Middle frontal gyrus (tissue), 1 donor: ENCODE data around the gene ARFGAP3.

ENCODE experiments used
- DNase-seq: peaks from one replicate; pipeline ENCODE4 v3.0.0-alpha.2; 2015; ENCODE audit warnings: low spot score; ENCODE audit errors: extremely low spot score

The ARFGAP3 gene

GRCh38 chr22:42862045-42862734 lies 5.1 kb upstream of the ARFGAP3 start:
- DNase-seq = no peak

GRCh38 chr22:42860968-42861367 lies 3.9 kb upstream of the ARFGAP3 start:
- no peak for DNase-seq

GRCh38 chr22:42857845-42858481 lies 890 bp upstream of the ARFGAP3 start:
- no peak for DNase-seq

GRCh38 chr22:42856179-42856864 lies 751 bp downstream of the ARFGAP3 start:
- DNase-seq = no peak

DNA sequence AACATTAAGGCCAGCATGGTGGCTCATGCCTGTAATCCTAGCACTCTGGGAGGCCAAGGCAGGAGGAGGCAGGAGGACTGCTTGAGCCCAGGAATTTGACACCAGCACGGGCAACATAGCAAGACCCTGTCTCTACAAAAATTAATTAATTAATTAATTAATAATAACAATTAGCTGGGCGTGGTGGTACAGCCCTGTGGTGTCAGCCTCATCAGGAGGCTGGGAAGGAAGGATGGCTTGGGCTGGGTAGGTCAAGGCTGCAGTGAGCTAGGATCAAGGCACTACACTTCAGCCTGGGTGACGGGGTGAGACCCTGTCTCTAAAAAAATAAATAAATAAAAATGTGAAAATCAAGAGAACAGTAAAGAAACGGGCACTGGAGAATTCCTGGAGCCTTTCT lies 1.4 kb downstream of the ARFGAP3 start:
- no peak for DNase-seq

- DNase-seq = no peak
These were observed 1.9 kb downstream of the ARFGAP3 start for GRCh38 chr22:42855211-42855610.

- DNase-seq = no peak
These were observed 8.0 kb downstream of the ARFGAP3 start for GRCh38 chr22:42848941-42849550.

- DNase-seq = no peak
These were observed 10.0 kb downstream of the ARFGAP3 start for GRCh38 chr22:42847110-42847509.

DNA sequence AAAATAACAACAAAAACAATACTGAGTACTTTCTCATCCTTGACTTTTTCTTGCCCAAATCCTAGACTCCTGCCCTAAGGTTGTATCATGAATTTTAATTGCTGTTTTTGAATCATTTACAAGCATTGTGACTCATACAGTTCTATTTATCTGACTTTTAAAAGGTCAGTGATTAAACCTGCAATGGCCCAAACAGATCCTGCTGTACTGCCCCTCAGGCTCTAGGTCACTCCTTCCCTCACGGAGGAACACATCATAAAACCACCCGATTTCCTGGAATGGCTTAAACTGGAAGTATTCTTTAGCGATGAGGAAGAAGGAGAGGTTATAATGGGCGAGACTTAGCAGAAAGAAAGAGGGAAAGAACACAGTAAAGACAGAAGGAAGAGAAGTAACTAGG lies 12.3 kb downstream of the ARFGAP3 start:
- no peak for DNase-seq

- DNase-seq = no peak
These were observed 14.3 kb downstream of the ARFGAP3 start for GRCh38 chr22:42842658-42843370.

- DNase-seq = no peak
These were observed 15.6 kb downstream of the ARFGAP3 start for GRCh38 chr22:42841444-42841843.

GRCh38 chr22:42837556-42837955 lies 19.5 kb downstream of the ARFGAP3 start:
- no peak for DNase-seq

DNA sequence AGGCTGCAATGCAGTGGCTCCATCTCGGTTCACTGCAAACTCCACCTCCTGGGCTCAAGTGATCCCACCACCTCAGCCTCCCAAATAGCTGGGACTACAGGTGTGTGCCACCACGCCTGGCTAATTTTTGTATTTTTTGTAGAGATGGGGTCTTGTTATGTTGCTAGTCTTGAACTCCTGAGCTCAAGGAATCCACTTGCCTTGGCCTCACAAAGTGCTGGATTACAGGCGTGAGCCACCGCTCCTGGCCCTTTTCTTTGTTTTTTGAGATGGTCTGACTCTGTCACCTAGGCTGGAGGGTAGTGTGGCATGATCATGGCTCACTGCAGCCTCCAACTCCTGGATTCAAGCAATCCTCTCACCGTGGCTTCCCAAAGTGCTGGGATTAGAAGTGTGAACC lies 21.0 kb downstream of the ARFGAP3 start:
- DNase-seq = no peak

DNA sequence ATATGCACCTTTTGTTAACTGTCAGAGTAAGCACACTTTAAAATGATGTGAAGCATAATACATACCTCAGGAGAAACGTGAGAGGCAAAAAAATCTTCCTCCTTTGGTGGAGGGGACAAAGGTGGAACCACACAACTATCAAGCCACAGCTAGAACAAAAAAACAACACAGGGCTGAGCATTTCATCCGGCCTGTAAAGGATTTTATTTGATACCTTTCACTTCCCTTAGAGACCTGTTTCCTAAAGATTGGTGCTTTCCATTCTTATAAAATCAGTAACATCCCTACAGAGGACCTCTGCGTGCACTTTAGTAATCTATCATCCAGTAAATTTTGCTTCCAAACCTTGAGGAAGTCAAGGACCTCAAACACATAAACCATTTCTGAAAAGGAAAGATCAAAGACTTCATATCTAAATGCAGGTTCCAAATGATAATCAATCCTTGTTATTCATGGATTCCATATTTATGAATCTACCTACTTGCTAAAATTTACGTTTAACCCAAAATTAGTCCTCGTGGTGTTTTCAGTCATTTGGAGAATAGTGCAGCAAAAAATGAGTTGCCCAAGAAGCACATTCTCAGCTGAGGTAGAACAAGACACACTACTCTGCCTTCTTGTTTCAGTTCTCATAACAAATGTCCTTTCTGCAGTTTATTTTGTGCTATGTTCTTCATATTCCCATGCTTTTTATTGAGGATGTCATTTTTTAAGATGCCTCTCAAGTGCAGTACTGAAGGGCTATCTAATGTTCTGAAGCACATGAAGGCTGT lies 22.7 kb downstream of the ARFGAP3 start:
- no peak for DNase-seq

DNA sequence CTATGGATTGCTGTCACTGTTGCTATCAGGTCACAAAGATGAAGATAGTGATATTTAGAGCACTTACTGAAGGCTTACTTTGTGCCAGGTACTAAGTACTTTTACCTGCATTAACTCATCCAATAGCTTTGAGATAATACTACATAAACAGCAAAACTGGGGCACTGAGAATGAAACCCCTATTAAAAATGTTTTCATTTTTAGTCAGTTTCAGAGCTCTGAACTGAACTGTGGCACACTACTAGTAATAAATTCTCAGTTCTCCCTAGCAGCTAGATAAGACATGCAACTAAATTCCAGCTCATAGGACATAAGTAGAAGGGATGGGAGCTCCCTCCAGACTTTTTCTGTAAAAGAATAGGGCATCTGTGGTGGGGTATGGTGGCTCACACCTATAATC lies 24.0 kb downstream of the ARFGAP3 start:
- DNase-seq = no peak

GRCh38 chr22:42831712-42832111 lies 25.4 kb downstream of the ARFGAP3 start:
- DNase-seq = no peak

- DNase-seq = no peak
These were observed 26.9 kb downstream of the ARFGAP3 start for GRCh38 chr22:42830161-42830560.

- no peak for DNase-seq
These were observed 27.8 kb downstream of the ARFGAP3 start for GRCh38 chr22:42829302-42829701.

- no peak for DNase-seq
These were observed 31.3 kb downstream of the ARFGAP3 start for GRCh38 chr22:42825796-42826195.

- no peak for DNase-seq
These were observed 35.7 kb downstream of the ARFGAP3 start for GRCh38 chr22:42821386-42821785.
